Stimulated activated naive CD8-positive, alpha-beta T cell treated with anti-CD3 and anti-CD28 coated beads, Interleukin-15, Interleukin-2, amounts not matched to agents 100 ng/mL and 50 ng/mL, for 24 hours (primary cell): ENCODE measurements around the gene KLHL2.

Experiments used
- H3K27ac Mint-ChIP-seq: one replicate; pipeline ENCODE4 v1.8.0; 2021; ENCODE audit warnings: mild to moderate bottlenecking, mixed read lengths
- H3K27me3 Mint-ChIP-seq: one replicate; pipeline ENCODE4 v1.8.0; 2021; ENCODE audit warnings: mixed read lengths
- H3K36me3 Mint-ChIP-seq: one replicate; pipeline ENCODE4 v1.8.0; 2021; ENCODE audit warnings: low read depth, mixed read lengths
- H3K4me1 Mint-ChIP-seq: one replicate; pipeline ENCODE4 v1.8.0; 2021; ENCODE audit warnings: low read depth, mixed read lengths
- H3K4me3 Mint-ChIP-seq: one replicate; pipeline ENCODE4 v1.8.0; 2021; ENCODE audit warnings: mild to moderate bottlenecking, mixed read lengths
- H3K9me3 Mint-ChIP-seq: one replicate; pipeline ENCODE4 v1.8.0; 2021; ENCODE audit warnings: mixed read lengths

KLHL2 gene

DNA sequence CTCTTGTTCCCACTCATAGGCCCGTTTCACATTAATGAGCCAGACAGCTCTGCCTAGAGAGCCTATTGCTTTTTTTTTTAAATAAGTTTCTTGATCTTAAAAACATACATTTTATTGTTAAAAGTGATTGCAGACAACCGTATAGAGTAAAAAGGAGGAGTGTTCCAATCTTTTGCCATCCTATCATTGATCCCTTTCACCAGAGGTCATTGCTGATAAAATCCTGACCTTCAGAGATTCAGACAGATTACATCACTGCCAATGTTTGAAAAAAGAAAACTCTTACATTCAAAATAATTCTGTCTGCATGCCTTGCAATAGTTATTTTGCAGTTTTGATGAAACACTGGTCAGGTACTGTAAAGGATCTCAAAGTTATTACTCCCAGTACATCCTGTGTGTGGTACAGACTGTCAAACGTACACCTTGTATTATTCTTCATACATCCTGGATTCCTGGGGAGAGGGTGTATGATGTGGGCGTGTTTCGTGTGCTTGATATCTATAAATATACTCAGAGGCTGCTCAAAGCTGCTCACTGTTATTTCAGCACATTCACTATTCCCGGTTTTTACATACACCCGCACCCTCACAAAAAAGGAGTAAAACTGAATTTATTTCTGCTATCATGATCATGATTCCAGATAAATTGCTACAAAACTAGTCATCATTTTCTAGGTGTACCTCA is 15.4 kb upstream of the KLHL2 start:
- no peaks in the 10 kb centered on the region for H3K36me3 Mint-ChIP-seq
- peaks cover 4% of the 10 kb centered on the region for H3K9me3 Mint-ChIP-seq
- H3K4me3 Mint-ChIP-seq = no peak overlapping the region
- peaks cover 36% of the 10 kb centered on the region for H3K4me1 Mint-ChIP-seq
- no peak overlapping the region for H3K27ac Mint-ChIP-seq
- no peaks in the 10 kb centered on the region for H3K27me3 Mint-ChIP-seq

DNA sequence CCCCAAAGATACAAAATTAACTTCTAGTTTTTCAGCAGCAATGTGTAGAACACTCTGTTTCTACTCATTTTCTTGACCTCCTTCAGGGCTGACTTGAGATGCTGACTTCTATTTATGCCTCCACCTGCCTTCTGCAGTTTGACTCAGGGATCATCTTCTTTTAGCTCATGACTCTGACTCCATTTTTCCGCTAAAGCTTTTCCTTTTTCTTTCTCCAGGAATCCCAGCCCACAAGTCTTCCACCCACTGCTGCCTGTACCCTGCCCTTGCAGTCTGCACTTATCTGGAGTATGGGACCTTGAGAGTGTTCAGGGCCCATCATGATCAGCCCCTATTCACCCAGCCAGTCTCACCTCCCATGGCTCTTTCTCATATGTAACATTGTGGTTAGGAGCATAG is 14.9 kb upstream of the KLHL2 start:
- no peaks in the 10 kb centered on the region for H3K27me3 Mint-ChIP-seq

DNA sequence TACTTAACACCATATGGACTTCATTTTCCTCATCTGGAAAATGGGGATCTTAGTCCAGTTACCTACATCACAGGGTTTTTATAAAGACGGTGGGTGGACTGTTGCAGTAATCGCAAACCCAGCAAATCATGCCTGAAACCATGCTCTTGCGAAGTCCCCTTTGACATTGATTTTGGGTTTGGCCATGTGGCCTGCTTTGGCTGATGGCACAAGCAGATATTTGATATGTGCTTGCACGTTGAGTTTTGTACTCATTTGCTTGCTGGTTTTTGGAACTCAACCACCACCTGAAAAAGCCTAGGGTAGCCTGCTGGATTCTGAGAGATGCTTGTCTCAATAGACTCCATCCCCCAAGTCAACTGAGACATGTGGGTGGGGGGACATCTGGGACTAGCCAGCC is 14.4 kb upstream of the KLHL2 start:
- H3K4me1 Mint-ChIP-seq = peaks cover 39% of the 10 kb centered on the region
- peaks cover 4% of the 10 kb centered on the region for H3K9me3 Mint-ChIP-seq
- H3K27me3 Mint-ChIP-seq = no peaks in the 10 kb centered on the region
- H3K27ac Mint-ChIP-seq = no peak overlapping the region
- H3K4me3 Mint-ChIP-seq = no peak overlapping the region
- H3K36me3 Mint-ChIP-seq = no peaks in the 10 kb centered on the region

More for the DNA sequence above, 14.9 kb upstream of the KLHL2 start:
- no peaks in the 10 kb centered on the region for H3K36me3 Mint-ChIP-seq
- peaks cover 4% of the 10 kb centered on the region for H3K9me3 Mint-ChIP-seq
- no peak overlapping the region for H3K27ac Mint-ChIP-seq
- H3K4me3 Mint-ChIP-seq = no peak overlapping the region
- H3K4me1 Mint-ChIP-seq = peaks cover 36% of the 10 kb centered on the region

DNA sequence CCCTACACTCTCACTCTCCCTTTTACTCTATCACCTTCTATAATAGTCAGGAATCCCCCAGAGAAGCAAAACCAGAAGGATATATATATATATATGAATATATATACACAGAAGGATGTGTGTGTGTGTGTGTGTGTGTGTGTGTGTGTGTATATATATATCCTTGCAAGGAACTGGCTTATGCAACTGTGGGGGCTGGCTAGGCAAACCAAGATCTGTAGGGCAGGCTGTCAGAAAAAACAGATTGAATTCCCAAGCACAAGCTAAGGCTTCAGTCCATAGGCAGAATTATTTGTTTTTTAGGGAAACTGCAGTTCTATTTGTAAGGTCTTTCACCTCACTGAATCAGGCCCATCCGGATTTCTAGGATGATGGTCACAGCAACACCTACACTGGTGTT is 13.0 kb upstream of the KLHL2 start:
- H3K4me3 Mint-ChIP-seq = no peak overlapping the region
- H3K9me3 Mint-ChIP-seq = no peaks in the 10 kb centered on the region
- H3K36me3 Mint-ChIP-seq = no peaks in the 10 kb centered on the region
- no peak overlapping the region for H3K27ac Mint-ChIP-seq
- no peaks in the 10 kb centered on the region for H3K27me3 Mint-ChIP-seq
- H3K4me1 Mint-ChIP-seq = peaks cover 50% of the 10 kb centered on the region

DNA sequence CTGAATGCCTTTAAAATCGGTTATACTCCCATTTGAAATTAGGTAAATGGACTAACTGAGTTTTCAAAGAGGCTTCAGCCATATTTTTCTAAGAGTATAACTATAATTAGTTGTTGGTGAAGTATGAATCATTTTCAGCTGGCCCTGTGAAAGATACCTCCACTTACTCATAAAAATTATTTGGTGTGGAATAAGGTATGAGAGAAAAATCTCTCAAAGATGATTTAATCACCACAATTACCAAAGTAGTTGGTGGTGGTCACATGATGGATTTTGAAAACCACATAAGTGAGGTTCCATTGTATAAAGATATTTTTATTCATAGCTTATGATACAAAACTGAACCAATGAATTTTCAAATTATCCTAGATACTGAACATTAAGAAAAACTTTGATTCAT is 9.0 kb upstream of the KLHL2 start:
- Mint-ChIP-seq H3K4me3 (no peak overlapping the region), H3K27ac (no peak overlapping the region), H3K36me3 (no peaks in the 10 kb centered on the region), H3K4me1 (peaks cover 22% of the 10 kb centered on the region), H3K9me3 (no peaks in the 10 kb centered on the region), H3K27me3 (no peaks in the 10 kb centered on the region)

DNA sequence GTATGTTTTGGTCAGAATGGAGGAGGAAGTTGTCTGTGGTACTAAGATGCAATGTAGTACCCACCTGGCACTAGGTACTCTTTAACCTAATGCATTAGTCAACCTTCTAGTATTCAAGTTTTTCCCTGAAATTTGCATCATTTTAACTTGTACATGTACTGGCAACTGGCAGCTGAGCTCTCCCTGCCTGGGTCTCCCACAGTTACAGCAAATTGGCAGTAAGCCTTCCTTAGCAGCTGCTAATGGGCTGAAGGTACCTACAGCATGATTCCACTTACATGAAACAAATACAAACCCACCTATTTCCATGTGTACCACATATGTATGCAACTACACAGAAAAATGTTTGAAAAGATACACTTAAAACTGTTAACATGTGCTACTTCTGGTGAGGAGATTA is 8.1 kb upstream of the KLHL2 start:
- H3K4me3 Mint-ChIP-seq = no peak overlapping the region
- H3K27ac Mint-ChIP-seq = no peak overlapping the region
- H3K27me3 Mint-ChIP-seq = no peaks in the 10 kb centered on the region
- no peaks in the 10 kb centered on the region for H3K9me3 Mint-ChIP-seq
- H3K4me1 Mint-ChIP-seq = peaks cover 32% of the 10 kb centered on the region
- no peaks in the 10 kb centered on the region for H3K36me3 Mint-ChIP-seq

DNA sequence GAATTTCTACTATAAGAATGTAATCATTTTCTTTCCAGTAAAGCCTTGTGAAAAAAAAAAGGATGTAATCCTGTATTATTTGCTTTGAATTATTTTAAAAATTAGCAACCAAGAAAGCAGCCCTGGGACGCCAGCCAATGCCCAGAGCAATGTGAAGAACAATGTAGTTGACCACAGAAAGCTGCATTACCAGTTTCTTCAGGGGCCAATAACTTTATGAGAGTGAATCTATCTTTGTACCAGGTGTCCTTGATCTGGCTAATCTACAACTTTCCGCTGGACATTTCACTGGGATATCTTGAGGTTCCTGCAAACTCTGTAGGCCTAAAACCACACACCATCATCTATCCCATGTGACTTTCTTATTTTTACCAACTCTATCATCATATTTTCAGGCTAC is 7.6 kb upstream of the KLHL2 start:
- H3K9me3 Mint-ChIP-seq = no peaks in the 10 kb centered on the region
- no peaks in the 10 kb centered on the region for H3K27me3 Mint-ChIP-seq
- no peak overlapping the region for H3K27ac Mint-ChIP-seq
- H3K36me3 Mint-ChIP-seq = no peaks in the 10 kb centered on the region
- H3K4me1 Mint-ChIP-seq = peaks cover 36% of the 10 kb centered on the region
- H3K4me3 Mint-ChIP-seq = no peak overlapping the region

DNA sequence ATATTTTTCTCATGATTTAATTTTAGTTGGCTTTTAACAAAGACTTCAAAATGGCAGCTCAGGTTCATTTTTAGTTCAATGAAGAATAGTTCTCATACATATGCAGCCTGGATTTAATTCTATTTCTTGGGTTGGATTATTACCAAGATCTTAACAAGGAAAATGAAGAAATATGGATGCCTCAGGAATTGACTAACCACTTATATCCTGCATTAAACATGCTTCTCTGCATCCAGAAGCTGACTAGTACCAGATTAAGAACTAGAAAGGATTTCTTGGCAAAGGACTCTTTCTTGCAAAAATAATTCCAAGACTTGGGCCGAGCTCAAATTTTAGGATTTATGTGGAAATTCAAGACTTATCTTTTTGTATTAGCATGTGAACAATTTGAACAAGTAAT is 5.6 kb upstream of the KLHL2 start:
- Mint-ChIP-seq H3K27me3 (no peaks in the 10 kb centered on the region), H3K36me3 (no peaks in the 10 kb centered on the region), H3K9me3 (no peaks in the 10 kb centered on the region), H3K27ac (no peak overlapping the region), H3K4me1 (peaks cover 55% of the 10 kb centered on the region), H3K4me3 (no peak overlapping the region)

DNA sequence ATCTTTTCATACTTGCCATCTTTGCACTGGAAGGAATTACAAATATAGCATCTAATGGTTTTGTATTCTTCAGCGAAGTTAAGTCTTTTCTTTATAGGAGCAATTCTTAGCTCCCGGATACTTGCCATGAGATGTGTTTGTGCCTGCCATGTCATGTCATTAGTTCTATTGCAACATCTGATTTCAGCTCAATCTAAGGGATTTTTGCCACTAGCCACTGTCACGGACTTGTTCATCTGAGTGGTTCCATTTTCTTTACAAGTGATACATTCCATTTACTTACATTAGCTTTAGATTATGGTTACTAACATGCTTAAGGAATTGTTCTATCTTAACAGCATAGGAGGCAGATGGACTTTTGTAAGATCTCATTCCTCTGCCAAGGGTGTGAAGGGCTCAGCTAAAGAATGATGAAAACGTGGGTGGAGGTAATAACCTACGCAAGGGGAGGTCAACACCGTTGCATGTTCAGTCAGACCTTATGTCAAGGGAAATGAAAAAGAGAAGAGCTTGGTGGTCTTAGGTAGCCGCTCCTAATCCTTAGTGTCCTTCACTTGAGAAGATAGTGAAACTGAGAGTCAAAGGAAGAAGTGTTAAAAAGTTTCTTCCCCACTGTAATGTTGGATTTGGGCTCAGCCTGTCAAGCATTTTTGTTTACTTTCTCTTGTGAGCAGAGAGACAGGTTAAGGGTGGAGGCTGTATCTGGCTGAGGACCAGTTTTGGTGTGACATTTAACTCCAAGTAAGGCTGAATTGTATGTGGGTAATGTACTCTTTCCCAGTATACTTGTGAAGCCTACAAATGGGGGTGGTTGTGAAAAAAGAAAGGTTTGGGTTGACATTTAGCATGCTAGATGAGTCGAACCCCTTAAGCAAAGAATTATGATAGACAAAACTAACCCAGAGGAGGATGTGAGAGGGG is 3.6 kb upstream of the KLHL2 start:
- peaks cover 55% of the 10 kb centered on the region for H3K4me1 Mint-ChIP-seq
- H3K36me3 Mint-ChIP-seq = no peaks in the 10 kb centered on the region
- no peaks in the 10 kb centered on the region for H3K9me3 Mint-ChIP-seq
- H3K27me3 Mint-ChIP-seq = no peaks in the 10 kb centered on the region
- H3K4me3 Mint-ChIP-seq = peak overlapping the region; percentile 35
- H3K27ac Mint-ChIP-seq = peak overlapping the region; percentile 86

DNA sequence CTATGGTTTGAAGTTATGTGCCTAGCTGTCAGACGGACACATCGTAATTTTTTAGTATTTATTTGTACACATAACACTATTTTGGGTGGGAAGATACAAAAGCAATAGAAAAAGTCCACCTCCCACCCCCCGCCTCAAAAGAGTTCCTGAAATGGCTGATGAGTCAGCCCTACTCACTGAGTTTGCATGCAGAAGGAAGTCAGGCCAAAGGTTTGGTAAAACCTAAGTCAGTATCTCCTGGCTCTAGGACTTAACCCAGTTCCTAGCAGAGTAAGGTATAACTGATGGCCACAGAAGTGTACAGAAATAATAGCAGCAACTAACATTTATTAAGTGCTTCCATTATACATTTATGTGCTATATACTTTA is 2.9 kb upstream of the KLHL2 start:
- H3K27ac Mint-ChIP-seq = peak overlapping the region; percentile 86
- no peaks in the 10 kb centered on the region for H3K36me3 Mint-ChIP-seq
- no peaks in the 10 kb centered on the region for H3K27me3 Mint-ChIP-seq
- H3K4me3 Mint-ChIP-seq = peak overlapping the region; percentile 35
- peaks cover 55% of the 10 kb centered on the region for H3K4me1 Mint-ChIP-seq
- no peaks in the 10 kb centered on the region for H3K9me3 Mint-ChIP-seq

DNA sequence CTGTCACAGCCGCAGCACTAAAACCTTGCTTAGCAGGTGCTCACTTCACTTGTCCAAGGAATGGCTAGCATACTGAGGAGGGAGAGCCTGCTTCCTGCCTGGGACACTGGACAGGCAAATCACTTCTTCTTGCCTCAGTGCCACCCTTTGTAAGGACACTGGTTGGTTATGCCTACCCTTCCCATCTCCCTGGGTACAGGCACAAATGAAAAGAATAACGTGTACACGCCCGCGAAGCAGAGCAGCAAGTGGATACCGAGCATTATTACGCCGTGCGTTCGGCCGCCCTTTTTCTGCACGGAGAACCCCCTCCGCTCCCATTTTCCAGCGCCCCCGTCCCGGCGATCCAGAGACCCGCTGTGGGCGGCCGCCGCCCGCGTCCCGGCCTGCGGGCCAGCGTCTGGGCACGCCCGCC is 338 bp upstream of the KLHL2 start:
- Mint-ChIP-seq H3K27ac (peak overlapping the region; percentile 80), H3K36me3 (no peaks in the 10 kb centered on the region), H3K4me1 (peaks cover 79% of the 10 kb centered on the region), H3K27me3 (no peaks in the 10 kb centered on the region), H3K4me3 (peak overlapping the region; percentile 82), H3K9me3 (no peaks in the 10 kb centered on the region)

DNA sequence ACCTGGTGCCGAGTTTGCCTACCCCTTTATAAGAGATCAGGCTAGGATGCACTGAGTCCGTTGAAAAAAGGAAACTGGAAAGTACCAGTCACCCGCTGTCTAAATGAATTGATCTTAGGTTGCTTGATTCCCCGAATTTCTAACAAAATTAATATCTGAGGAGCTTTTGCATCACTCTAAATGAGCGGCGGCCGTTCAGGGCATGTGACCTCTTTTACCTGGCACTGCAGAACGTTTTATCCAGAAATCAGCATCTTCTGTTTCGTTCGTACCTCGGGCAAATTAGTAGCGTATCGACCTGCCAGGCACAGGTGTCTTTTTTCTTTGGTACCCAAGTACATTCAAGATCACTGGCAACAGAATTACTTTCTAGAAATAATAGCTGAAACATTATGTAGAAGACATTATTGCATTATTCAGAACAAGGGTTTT is 876 bp downstream of the KLHL2 start:
- Mint-ChIP-seq H3K27me3 (no peaks in the 10 kb centered on the region), H3K4me1 (peaks cover 88% of the 10 kb centered on the region), H3K4me3 (peak overlapping the region; percentile 92), H3K9me3 (no peaks in the 10 kb centered on the region), H3K27ac (peak overlapping the region; percentile 79), H3K36me3 (no peaks in the 10 kb centered on the region)

DNA sequence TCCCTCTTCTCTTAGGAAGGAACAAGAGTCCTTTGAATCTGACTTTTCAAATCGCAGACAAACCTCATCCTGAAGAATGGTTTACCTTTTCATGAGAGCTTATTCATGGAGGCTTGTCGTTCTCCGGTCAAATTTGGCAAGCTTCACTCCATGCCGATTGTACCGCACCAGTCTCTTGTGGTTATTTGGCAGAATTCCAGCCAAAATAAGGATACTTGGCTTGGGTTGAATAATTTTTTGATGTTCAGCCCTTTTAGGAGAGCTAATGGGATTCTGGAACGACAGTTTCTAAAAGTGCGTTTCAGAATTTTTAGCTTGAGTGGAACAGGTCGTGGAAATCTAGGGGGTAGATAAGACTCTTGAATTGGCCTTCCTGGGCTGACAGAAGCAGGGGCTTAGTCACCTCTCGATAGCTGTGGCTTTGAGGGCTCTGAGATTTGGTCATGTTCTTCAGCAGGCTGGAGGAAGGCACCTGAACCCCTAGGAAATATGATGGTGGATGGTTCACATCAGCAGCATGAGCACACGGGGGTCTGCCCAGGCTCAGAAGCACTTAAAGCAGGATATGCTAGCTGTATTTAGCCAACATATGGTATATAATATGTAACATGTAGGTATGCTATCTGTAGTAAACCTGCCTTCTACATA is 1.5 kb downstream of the KLHL2 start:
- Mint-ChIP-seq H3K27me3 (no peaks in the 10 kb centered on the region), H3K27ac (peak overlapping the region; percentile 12), H3K9me3 (no peaks in the 10 kb centered on the region), H3K36me3 (no peaks in the 10 kb centered on the region), H3K4me3 (peak overlapping the region; percentile 92), H3K4me1 (peaks cover 87% of the 10 kb centered on the region)

DNA sequence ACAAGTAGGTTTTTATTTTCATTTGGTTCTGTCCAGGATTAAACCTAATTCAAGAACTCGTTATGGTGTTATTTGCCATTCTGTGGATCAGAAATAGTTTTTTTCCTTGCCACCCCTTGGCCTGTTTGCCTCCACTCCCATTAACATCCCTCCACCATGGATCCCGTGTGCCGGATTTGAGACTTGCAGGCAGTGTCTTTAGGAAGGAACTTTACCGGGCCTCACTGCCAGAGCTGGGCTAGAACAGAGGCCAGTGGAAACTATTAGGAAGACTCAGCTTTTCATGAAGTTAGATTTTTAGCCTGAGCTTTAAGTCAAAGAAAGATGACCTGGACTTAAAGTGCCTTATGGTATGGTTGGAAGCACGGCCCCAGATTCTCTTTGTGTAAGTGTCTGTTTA is 2.4 kb downstream of the KLHL2 start:
- H3K4me1 Mint-ChIP-seq = peaks cover 87% of the 10 kb centered on the region
- H3K27ac Mint-ChIP-seq = no peak overlapping the region
- H3K36me3 Mint-ChIP-seq = no peaks in the 10 kb centered on the region
- H3K27me3 Mint-ChIP-seq = no peaks in the 10 kb centered on the region
- peak overlapping the region; percentile 9 for H3K4me3 Mint-ChIP-seq
- no peaks in the 10 kb centered on the region for H3K9me3 Mint-ChIP-seq

DNA sequence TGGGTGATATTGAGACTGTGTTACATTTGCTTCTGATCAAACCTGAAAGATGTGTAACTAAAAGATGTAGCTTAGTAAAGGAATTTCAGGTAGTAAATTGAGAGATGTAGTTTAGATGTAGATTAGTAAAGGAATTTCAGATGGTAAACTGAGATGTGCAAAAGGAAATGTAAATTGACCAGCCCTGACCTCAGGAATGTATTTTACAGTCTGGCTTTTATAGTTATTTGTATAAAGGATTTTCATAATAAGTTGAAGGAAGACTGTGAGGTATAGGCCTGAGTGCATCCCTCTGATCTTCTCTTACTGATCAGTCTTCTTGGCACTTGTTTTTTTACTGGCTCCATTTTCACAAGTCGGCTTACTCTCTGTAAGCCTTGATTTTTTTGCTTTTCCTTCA is 3.2 kb downstream of the KLHL2 start:
- H3K4me1 Mint-ChIP-seq = peaks cover 89% of the 10 kb centered on the region
- no peaks in the 10 kb centered on the region for H3K9me3 Mint-ChIP-seq
- H3K27ac Mint-ChIP-seq = no peak overlapping the region
- no peaks in the 10 kb centered on the region for H3K36me3 Mint-ChIP-seq
- H3K4me3 Mint-ChIP-seq = no peak overlapping the region
- H3K27me3 Mint-ChIP-seq = no peaks in the 10 kb centered on the region
